Coronary artery (tissue), 2 donors: Measurements from ENCODE around the gene OLIG1.

Source experiments
- DNase-seq: peaks from one replicate; pipeline ENCODE4 v3.0.0-alpha.2; 2017; ENCODE audit warnings: low spot score
- H3K27ac ChIP-seq, 2 donors: fragments of 200-600 bp; sonication (generic); one replicate each; pipeline ENCODE4 v1.5.1; 2016 to 2019
- H3K4me3 ChIP-seq: fragments of 200-600 bp; sonication (generic); 2 replicates; pipeline ENCODE4 v1.5.1; 2016; ENCODE audit warnings: mild to moderate bottlenecking, moderate library complexity
- TF ChIP-seq, protein P1 (sequence below): fragments of 200-600 bp; sonication (generic); IDR thresholded peaks from one replicate; pipeline ENCODE4 v1.5.1; 2019; ENCODE audit warnings: antibody characterized with exemption

OLIG1 gene

DNA sequence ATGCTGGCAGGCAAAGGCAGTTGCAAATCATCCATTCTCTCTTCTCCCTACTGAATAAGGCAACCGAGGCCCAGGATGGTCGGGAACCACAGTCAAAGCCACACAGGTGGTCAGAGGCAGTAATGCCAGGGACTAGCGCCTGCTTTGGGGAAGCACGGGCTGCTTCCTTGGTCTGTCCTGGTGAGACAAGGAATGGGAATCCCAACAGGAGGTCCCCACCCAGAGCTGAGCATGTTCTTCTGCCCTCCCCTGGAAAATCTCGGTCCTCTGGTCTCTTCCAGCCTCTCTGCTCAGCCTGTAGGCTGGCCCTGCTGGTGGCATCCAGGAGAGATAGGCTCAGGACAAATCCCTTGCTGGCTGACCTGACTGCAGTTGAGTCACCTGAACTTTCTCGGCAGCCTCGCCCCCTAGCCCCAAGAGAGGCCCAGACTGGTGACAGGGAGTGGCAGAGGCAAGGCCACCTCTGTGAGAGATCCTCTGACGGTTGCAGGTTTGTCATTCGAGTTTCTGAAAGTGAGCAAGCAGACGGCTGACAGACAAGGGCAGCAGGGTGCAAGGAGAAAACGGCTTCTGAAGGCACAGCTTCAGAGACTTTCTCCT is 5.8 kb downstream of the OLIG1 start:
- no peak for DNase-seq
- TF ChIP-seq, protein P1, sequence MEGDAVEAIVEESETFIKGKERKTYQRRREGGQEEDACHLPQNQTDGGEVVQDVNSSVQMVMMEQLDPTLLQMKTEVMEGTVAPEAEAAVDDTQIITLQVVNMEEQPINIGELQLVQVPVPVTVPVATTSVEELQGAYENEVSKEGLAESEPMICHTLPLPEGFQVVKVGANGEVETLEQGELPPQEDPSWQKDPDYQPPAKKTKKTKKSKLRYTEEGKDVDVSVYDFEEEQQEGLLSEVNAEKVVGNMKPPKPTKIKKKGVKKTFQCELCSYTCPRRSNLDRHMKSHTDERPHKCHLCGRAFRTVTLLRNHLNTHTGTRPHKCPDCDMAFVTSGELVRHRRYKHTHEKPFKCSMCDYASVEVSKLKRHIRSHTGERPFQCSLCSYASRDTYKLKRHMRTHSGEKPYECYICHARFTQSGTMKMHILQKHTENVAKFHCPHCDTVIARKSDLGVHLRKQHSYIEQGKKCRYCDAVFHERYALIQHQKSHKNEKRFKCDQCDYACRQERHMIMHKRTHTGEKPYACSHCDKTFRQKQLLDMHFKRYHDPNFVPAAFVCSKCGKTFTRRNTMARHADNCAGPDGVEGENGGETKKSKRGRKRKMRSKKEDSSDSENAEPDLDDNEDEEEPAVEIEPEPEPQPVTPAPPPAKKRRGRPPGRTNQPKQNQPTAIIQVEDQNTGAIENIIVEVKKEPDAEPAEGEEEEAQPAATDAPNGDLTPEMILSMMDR, result no peak
- H3K27ac ChIP-seq, result no peak overlapping the region
- no peak overlapping the region for H3K4me3 ChIP-seq

- no peak for DNase-seq
- TF ChIP-seq, protein P1, result no peak
- H3K27ac ChIP-seq, result no peak overlapping the region
- no peak overlapping the region for H3K4me3 ChIP-seq
These were observed 6.8 kb downstream of the OLIG1 start for GRCh38 chr21:33076600-33077329.

DNA sequence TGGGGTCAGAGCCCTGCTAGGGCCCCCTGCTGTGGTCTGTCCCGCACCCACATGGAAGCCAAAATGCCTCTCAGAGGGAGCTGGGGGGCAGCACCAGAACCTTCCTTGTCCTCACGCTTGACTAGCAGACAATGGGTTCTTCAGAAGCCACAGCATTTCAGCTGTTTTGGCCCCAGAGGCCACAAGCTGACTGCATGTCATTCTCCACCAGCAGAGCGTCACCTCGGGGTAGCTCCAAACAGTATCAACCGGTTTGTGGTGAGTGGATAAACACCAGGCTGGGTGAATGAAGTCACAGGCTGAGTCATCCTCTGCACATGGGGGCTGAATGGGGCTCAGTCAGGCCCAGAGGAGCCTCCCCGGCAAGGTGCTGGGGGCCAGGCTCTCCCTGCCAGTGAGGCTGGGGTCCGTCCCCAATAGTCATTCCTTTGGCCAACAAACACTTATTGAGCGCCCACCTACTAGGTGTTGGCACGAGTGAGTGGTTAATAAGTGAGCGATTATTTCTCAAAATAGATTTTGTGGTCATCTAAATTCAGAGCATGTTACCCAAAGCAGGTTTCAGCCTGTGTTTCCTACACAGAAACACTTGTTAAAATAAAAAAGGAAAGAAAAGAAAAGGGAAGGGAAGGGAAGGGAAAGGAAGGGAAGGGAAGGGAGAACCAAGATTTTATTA is 9.1 kb downstream of the OLIG1 start:
- no peak overlapping the region for H3K27ac ChIP-seq
- DNase-seq, result no peak
- TF ChIP-seq, protein P1, result no peak

GRCh38 chr21:33080376-33080775 is 10.4 kb downstream of the OLIG1 start:
- H3K4me3 ChIP-seq, result no peak overlapping the region
- TF ChIP-seq, protein P1, result no peak
- no peak overlapping the region for H3K27ac ChIP-seq
- no peak for DNase-seq

More for the DNA sequence above, 9.1 kb downstream of the OLIG1 start:
- no peak overlapping the region for H3K4me3 ChIP-seq

DNA sequence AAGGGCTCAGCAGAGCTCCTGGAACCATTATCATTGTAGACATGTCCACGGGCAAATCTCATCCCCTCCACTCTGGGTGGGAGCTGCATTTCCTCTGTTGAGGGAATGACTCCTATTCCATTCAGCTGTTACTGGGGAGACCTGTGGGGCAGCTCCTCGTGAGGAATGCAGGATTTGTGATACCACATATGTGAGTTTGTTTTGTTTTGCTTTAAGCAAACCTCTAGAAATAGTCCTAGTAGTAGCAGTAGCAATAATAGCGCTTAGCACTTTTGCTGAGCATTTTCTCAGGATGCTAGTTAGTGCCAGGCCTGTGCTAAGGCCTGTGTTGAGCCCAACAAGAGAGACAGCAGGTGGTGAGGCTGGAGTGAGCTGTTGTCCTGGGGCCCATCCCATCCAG is 10.8 kb downstream of the OLIG1 start:
- TF ChIP-seq, protein P1, result no peak
- Histone ChIP-seq H3K4me3 (no peak overlapping the region), H3K27ac (no peak overlapping the region)
- DNase-seq, result no peak

- Histone ChIP-seq H3K4me3 (no peak overlapping the region), H3K27ac (no peak overlapping the region)
- TF ChIP-seq, protein P1, result no peak
- DNase-seq, result no peak
These were observed 18.4 kb downstream of the OLIG1 start for GRCh38 chr21:33088384-33088783.
